Osteoblast (primary cell): ENCODE data around the gene FRRS1L. TPM values are rescaled to one million over a fixed set of nuclear protein-coding genes. Genes with fewer than 3 reads are reported as not detected.
A peak's percentile ranks its signal among the peaks of the same experiment; 100 is the strongest.

Source experiments
- DNase-seq: peaks from one replicate; pipeline ENCODE4 v3.0.0; 2011; ENCODE audit warnings: low spot score, mixed read lengths; ENCODE audit not compliant: insufficient read length; ENCODE audit errors: missing footprints
- H2AFZ ChIP-seq: 2 replicates; pipeline ENCODE4 v1.6.0; 2011; ENCODE audit warnings: mild to moderate bottlenecking, low read length
- H3K27ac ChIP-seq: 2 replicates; pipeline ENCODE4 v1.5.1; 2011; ENCODE audit warnings: mild to moderate bottlenecking, low read depth, low read length, moderate library complexity
- H3K27me3 ChIP-seq: 2 replicates; pipeline ENCODE4 v1.6.0; 2012; ENCODE audit warnings: mild to moderate bottlenecking, control low read depth, inconsistent platforms, low read length, moderate library complexity; ENCODE audit not compliant: insufficient read depth
- H3K36me3 ChIP-seq: 2 replicates; pipeline ENCODE4 v1.5.1; 2011; ENCODE audit warnings: mild to moderate bottlenecking, low read length, control low read depth, moderate library complexity; ENCODE audit not compliant: insufficient read depth
- H3K4me1 ChIP-seq: 2 replicates; pipeline ENCODE4 v1.5.1; 2011; ENCODE audit warnings: mild to moderate bottlenecking, low read length, control low read depth, moderate library complexity; ENCODE audit not compliant: insufficient read depth
- H3K4me2 ChIP-seq: 2 replicates; pipeline ENCODE4 v1.6.0; 2011; ENCODE audit warnings: mild to moderate bottlenecking, low read length; ENCODE audit not compliant: insufficient read depth
- H3K4me3 ChIP-seq: fragments of 200-600 bp; sonication (generic); 3 replicates; pipeline ENCODE4 v1.5.1; 2012; ENCODE audit warnings: mild to moderate bottlenecking, low read length, inconsistent platforms; ENCODE audit not compliant: insufficient read depth
- H3K79me2 ChIP-seq: 2 replicates; pipeline ENCODE4 v1.6.0; 2012; ENCODE audit warnings: mild to moderate bottlenecking, low read length, control low read depth, inconsistent platforms; ENCODE audit not compliant: insufficient read depth
- H3K9me3 ChIP-seq: 2 replicates; pipeline ENCODE4 v1.5.1; 2011; ENCODE audit warnings: low read depth, low read length, control low read depth
- H4K20me1 ChIP-seq: 2 replicates; pipeline ENCODE4 v1.6.0; 2012; ENCODE audit warnings: mild to moderate bottlenecking, low read length, control low read depth; ENCODE audit not compliant: insufficient read depth
- CTCF ChIP-seq: IDR thresholded peaks from 2 replicates; pipeline ENCODE4 v1.5.1; 2011; ENCODE audit warnings: mild to moderate bottlenecking, low read depth, low read length, moderate library complexity; ENCODE audit errors: extremely low read depth
- total RNA-seq: library from RNA; depleted of rRNA; stranded (reverse); fragments of >200 nt; gene quantifications from 2 replicates; pipeline ENCODE4 v1.2.3, GENCODE V29; 2012

The FRRS1L gene
- total RNA-seq, 1 donor: 0.36 TPM

GRCh38 chr9:109088221-109088620 lies 78.8 kb downstream of the FRRS1L start:
- Histone ChIP-seq H2AFZ (no peak overlapping the region), H3K27ac (no peak overlapping the region), H3K9me3 (no peaks in the 10 kb centered on the region), H3K36me3 (peaks cover 28% of the 10 kb centered on the region), H3K27me3 (no peaks in the 10 kb centered on the region), H3K4me2 (no peak overlapping the region), H3K4me1 (peaks cover 7% of the 10 kb centered on the region), H3K79me2 (peaks cover 29% of the 10 kb centered on the region), H4K20me1 (peaks cover 5% of the 10 kb centered on the region), H3K4me3 (no peak overlapping the region)
- no peak for TF ChIP-seq CTCF
- DNase-seq: peak; percentile 29

DNA sequence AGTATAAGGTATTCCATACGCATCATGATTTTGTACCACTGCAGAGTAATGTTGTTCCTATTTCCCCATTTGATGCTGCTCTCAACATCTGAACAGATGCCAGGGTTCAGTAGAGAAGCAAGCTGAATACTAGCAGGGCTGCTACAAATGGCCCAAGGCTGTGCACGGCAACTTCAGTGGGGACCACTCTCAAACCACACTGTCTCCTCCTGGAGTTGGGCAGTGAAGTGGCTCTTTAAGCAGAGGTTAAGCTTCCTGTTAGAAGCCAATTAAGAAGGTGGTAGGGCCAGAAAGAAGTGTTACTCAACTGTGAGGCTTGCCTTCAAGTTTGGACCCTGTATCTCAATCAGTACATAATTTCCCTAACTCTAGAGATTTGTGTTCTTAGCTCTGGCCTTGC lies 79.3 kb downstream of the FRRS1L start:
- Histone ChIP-seq H3K4me1 (peaks cover 7% of the 10 kb centered on the region), H4K20me1 (peaks cover 5% of the 10 kb centered on the region), H3K4me3 (no peak overlapping the region), H3K27me3 (no peaks in the 10 kb centered on the region), H2AFZ (no peak overlapping the region), H3K36me3 (peaks cover 28% of the 10 kb centered on the region), H3K4me2 (no peak overlapping the region), H3K27ac (no peak overlapping the region), H3K79me2 (peaks cover 25% of the 10 kb centered on the region), H3K9me3 (no peaks in the 10 kb centered on the region)
- no peak for DNase-seq
- no peak for TF ChIP-seq CTCF

- Histone ChIP-seq H3K27ac (no peak overlapping the region), H2AFZ (no peak overlapping the region), H3K36me3 (peaks cover 27% of the 10 kb centered on the region), H3K79me2 (peaks cover 22% of the 10 kb centered on the region), H4K20me1 (no peaks in the 10 kb centered on the region), H3K4me3 (no peak overlapping the region), H3K4me1 (no peaks in the 10 kb centered on the region), H3K27me3 (no peaks in the 10 kb centered on the region), H3K4me2 (no peak overlapping the region), H3K9me3 (no peaks in the 10 kb centered on the region)
- no peak for TF ChIP-seq CTCF
- DNase-seq: no peak
Observed at GRCh38 chr9:109086221-109086620, 80.8 kb downstream of the FRRS1L start.

GRCh38 chr9:109085510-109085909 lies 81.5 kb downstream of the FRRS1L start:
- no peak for TF ChIP-seq CTCF
- Histone ChIP-seq H3K27ac (no peak overlapping the region), H3K36me3 (peaks cover 21% of the 10 kb centered on the region)

More at GRCh38 chr9:109085510-109085909, 81.5 kb downstream of the FRRS1L start:
- Histone ChIP-seq H3K9me3 (no peaks in the 10 kb centered on the region), H4K20me1 (no peaks in the 10 kb centered on the region), H3K4me3 (no peak overlapping the region), H3K4me1 (no peaks in the 10 kb centered on the region), H2AFZ (no peak overlapping the region), H3K27me3 (no peaks in the 10 kb centered on the region), H3K4me2 (no peak overlapping the region), H3K79me2 (peaks cover 18% of the 10 kb centered on the region)
- DNase-seq: no peak
